HG03457 (cell line): ENCODE measurements around the gene CHL1.

Source experiments
- ATAC-seq: cut with Tn5 transposase; IDR thresholded peaks from one replicate; pipeline ENCODE4 v1.9.1; 2021; ENCODE audit warnings: moderate number of reproducible peaks; ENCODE audit not compliant: unreplicated experiment

Gene CHL1

DNA sequence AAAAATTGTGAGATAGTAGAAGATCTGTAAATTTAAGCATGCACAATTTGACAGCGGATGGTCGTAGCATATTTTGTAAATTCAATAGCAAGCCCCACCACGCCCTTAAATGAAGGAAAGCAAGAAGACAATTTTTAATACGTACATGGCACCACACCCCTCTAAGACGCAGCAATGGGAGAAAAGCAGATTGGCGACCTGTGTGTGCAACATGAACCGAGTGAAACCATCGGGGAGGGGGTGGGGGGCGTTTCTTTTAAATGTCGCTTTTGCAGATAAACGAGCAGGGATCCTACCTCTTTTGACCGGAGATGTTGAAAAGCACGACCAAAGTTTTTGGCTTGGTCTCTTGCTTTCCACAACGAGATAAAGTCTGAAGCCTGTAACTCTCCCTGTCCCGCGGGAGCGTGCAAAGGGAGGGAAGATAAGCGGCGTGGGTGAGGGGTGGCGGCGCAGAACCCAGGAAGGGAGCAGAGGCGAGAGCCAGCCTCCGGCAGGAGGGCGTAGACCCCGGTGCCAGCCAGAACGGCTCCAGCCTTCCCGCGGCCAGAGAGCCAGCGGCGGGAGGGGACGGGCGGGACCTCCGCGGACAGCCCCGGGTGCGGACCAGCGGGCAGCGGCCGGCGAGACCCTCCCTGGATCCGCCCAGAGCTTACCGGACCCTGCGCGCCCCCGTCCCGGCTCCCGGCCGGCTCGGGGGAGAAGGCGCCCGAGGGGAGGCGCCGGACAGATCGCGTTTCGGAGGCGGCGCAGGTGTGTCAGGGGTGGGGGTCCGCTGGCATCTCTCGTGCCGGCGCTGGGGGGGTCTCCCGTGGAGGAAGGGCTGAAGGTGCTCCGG is at the start of gene CHL1:
CHL1 (plus strand) TSS at position 453 of the 838 bp plus-strand sequence. CDS start 123,014 bp downstream, outside the sequence.
- no peak for ATAC-seq

GRCh38 chr3:151614-152189 is 44.9 kb upstream of the CHL1 start:
- ATAC-seq, result no peak

- ATAC-seq, result no peak
Observed at GRCh38 chr3:159974-160373, 36.6 kb upstream of the CHL1 start.

DNA sequence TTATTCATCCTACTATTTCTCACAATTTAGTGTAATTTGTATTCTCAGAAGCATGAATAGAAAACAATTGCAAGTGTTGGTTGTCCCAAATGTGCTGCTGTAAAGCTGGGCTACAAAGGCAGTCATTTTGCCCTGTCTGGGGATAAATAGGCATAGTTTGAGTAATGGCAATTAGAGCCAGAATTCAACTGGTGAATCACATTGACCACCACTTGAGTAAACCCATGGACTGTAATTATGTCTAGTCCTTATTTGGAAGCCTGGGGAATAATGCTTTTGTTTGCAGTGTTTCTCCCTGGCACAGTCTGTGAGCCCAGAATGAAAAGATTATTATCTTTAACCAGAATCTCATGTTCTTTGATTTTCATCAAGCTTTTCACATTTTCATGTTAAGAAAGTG is 30.5 kb upstream of the CHL1 start:
- ATAC-seq, result no peak

- ATAC-seq, result no peak
Observed at GRCh38 chr3:166799-167198, 29.8 kb upstream of the CHL1 start.

- no peak for ATAC-seq
Observed at GRCh38 chr3:173886-174285, 22.7 kb upstream of the CHL1 start.

DNA sequence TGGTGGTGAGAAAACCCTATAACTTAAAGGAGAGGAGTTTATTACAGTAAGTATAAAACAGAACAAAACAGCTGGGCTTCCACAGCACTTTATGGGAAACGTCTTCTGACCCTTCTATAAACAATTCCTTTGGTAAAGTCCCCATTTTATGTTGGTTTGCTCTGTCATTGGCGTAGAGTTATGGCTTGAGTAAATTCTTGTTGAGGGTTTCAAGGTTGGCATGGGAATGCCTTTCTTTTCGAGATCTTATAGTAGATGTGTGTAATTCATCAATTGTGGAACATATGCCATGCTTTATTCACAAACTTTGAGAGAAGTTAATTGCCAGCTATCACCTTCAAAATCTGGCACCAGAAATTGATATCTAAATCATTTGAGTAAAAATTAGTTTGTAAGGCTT is 11.6 kb upstream of the CHL1 start:
- no peak for ATAC-seq

- no peak for ATAC-seq
Observed at GRCh38 chr3:192215-192929, 4.2 kb upstream of the CHL1 start.

DNA sequence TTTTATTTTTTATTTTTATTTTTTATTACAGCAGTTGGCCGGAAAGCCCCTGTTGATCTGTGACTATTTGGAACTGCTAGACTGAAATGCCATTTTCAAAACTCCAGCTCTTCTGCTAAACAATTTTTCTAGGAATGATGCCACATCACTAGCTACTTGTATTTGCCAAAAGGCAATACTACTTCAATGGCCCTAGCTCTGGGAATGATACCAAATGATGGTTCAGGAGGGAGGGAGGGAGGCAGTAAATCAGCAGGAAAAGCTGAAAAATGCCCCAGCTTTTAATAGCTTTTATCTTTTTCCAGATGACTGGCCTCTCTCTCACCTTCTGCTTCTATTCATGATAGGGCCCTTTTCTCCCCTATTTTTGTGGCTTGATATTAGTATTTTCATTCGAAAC is 2.6 kb upstream of the CHL1 start:
- ATAC-seq, result no peak

- no peak for ATAC-seq
Observed at GRCh38 chr3:194421-194820, 2.1 kb upstream of the CHL1 start.

DNA sequence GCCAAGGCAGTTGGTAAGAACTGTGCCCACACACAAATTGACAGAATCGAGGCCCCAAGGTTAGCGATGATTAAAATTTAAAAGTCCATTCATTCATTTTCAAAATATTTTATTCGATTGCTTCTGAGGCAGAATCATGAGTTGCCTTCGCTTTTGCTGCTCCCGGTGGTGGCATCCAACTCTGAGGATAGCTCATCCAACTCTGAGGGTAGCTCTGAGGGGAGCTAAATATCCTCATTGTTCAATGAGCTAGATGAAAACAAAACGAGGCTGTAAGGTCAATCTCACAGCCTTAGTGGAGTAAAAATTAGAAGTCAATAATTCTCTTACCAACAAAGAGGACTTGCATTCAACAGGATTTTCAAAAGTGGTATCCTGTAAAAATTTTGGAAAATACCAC is 897 bp upstream of the CHL1 start:
- no peak for ATAC-seq

DNA sequence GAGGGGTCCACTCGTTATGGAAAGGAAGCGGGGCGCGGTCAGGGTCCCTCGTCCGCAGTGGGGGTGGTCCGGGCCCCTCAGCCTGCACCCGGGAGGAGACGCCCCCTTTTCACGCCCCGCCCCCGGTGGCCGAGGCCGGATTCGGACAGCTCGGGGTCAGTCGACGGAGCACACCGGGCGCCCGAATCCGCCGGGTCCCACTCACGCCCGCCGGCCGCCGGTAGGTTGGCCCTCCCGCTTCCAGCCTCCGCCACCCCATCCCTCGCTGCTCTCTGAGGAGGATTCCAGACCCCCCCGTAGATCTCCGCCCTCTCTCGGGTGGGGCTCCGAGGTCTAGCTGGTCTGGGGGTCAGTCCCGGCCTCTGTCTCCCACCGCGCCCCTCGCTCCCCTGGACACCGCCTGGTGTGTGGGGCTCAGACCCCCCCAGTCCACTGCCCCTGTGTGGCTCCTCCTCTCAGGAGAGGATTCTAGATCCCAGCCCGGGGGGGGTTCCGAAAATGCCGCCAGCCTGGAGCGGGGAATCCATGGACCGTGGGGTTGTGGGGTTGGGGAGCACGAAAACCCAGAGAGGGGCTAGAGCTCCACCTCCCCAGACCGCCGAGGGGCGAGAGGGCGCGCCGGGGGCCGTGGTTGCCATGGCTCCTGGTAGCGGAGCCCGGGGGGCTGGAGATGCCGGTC is 725 bp downstream of the CHL1 start:
- ATAC-seq, result no peak

- ATAC-seq, result no peak
Observed at GRCh38 chr3:197828-198491, 1.4 kb downstream of the CHL1 start.

GRCh38 chr3:199835-200234 is 3.3 kb downstream of the CHL1 start:
- no peak for ATAC-seq

DNA sequence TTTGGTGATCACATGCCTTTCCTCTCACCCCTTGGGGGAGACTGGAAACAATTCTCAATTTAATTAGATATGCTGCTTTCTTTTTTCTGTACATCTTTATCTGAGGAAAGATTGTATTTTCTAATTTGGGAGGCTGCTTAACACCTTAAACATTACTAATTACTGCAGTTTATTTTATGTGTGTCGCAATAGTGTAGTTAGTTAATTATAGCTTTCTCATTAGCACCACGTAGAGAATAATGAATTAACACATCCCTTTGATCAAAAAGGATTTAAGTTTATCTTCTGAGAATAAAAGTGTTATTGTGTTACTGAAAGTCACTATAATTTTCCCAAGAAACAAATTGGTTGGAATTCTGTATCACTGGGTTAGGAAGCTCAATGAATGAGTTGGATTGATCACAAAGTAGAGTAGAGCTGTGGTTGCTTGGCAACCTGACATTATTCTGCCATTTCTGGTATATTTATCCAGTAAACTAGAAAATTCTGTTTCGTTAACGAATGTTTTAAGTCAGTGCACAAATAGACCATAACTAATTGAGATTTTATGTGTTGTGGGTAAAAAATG is 4.3 kb downstream of the CHL1 start:
- ATAC-seq, result no peak

- no peak for ATAC-seq
Observed at GRCh38 chr3:204102-204501, 7.5 kb downstream of the CHL1 start.

GRCh38 chr3:207973-208372 is 11.4 kb downstream of the CHL1 start:
- no peak for ATAC-seq

DNA sequence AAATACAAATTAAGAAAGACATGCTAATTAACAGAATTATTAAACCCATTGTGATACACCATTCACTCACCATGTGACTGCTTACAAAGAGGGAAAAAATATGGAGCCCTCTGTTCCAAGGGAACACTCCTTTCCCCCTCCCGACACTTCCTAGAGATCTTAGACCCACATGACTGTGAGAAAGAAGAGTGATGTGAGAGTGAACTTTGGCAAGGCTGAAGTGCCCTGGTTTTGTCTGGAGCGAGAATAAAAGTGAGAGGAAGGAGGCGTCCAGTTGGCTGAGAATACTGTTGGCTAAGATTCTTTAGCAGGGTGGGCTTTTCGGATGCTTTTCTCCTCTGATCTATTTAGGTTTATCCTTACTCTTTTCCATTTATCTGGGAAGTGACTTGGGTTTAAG is 14.1 kb downstream of the CHL1 start:
- no peak for ATAC-seq

DNA sequence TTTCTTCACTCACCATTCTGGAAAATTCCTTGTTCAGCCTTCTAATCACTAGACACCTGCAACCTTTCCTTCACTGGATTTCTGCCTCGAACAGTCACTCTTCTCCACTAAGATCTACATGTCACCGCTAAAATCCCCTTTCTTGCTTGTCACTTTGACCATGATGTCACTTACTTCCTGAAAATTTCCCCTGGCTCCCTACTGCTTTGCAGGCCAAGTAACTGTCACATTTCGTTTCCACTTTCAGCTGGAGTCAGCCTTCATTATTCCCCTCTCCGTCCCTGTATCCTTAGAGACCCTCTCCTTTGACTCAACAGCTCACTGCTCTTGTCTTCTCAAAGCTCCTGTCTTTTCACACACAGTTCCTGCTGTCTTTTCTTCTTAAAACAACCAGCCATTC is 15.9 kb downstream of the CHL1 start:
- peak; percentile 92 for ATAC-seq

GRCh38 chr3:217099-217813 is 20.7 kb downstream of the CHL1 start:
- ATAC-seq, result no peak
